Inferior parietal cortex (tissue), 1 donor: ENCODE results near the gene CHST11.

Experiments used
- DNase-seq: peaks from one replicate; pipeline ENCODE4 v3.0.0-alpha.2; 2016; ENCODE audit errors: extremely low spot score

CHST11 gene

DNA sequence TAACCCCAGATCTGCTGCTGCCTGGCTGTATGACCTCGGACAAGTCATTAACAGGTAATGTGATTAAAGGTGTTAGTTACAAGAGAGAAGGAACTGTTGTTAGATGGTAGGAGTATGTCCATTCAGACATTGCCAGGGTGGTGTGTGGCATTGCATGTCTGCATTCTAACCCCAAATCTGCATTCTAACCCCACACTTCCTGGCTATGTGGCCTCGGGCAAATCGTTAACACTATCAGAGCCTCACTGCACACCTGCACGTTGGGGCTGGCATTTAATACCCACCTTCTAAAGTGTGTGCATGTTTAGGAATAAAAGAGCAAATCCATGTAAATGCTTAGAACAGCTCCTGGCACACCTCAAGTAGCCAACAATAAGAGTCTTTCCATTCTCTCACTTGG, 46.4 kb downstream of the CHST11 start:
- DNase-seq: no peak

- no peak for DNase-seq
These were observed 47.4 kb downstream of the CHST11 start for GRCh38 chr12:104504146-104504545.

- no peak for DNase-seq
These were observed 48.5 kb downstream of the CHST11 start for GRCh38 chr12:104505095-104505818.

DNA sequence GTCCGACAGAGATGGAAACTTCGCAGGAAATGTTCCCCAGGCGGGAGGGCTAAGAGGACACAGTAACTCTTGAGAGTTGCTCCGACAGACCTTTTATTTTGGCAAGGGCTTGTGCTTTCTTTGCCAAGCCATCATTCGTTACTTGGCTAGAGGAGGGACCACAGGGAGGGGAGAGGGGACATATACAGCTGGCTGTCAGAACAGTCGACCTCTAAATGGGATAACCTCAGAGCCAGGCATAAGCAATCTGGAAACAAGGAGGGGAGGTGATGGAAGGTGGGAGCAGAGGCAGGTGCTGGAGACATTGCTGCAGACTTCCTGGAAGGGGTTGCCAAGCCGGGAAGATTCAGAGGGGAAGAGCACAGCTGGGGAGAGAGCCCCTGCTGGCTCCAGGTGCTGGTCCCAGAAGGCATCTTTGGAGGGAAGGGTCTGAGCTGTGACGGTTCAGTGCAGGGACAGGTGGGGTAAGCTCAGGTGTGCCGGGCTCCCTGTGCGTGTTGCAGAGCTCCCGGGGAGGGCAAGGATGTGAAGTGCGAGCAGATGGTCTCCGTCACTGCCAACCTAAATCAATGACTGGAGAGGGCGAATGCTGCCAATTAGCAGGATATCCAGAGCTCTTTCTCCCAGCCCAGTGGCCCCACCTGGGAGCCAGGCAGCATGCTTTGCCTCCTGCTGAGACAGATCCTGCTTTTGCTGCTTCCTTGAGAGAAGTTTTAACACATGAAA, 50.1 kb downstream of the CHST11 start:
- no peak for DNase-seq

DNA sequence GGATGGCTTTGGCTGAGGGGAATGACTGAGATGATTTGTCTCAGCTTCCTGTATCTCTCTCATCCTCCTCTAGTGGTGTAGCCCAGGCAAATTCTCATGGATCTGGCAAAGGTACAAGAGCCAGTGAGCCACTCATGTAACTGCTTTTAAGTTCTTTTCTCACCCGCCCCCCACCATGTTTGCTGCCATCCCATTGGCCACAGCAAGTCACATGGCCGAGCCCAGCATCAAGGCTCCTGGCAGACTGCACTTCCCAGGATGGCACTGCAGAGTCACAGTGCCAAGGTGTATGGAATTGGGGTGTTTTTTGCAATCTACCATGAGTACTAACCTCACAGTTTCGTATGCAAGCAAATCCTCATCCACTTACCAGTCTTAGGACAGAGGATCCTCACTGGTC, 50.9 kb downstream of the CHST11 start:
- DNase-seq: no peak

- DNase-seq: no peak
These were observed 52.2 kb downstream of the CHST11 start for GRCh38 chr12:104508752-104509446.

DNA sequence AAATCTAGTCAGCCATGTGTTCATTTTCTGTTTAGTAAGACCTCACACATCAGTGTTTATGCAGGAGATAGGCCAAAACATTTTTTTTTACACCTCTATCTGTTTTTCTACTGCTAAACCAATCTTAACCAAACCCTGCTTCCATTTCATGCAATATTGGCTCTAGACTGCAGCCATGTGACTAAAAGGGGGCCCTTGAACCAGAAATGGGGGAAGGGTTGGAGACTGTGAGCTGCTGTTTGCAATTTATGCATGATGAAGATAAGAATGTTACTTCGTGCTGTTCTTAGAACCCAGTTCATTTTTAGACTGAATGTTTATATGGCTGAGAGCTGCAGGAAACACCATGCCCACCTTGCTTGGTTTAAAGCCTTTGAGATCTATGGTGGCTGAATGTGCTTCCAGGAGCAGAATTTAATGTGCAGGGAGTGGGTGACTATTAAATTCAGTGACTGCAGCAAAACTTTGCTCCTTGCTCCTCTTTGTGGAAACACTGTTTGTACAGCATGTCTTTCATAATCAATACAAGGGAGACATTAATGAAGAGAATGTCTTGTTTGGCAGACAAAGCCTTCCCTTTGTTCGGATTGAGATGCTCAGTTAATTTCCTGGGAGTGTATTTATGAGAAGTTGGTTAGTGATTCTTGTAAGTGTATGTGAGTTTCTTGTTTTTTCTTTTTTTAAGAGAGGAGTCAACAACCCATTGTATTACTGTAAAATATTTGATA, 53.6 kb downstream of the CHST11 start:
- DNase-seq: no peak

GRCh38 chr12:104510873-104511440, 54.2 kb downstream of the CHST11 start:
- DNase-seq: no peak

- DNase-seq: no peak
These were observed 56.9 kb downstream of the CHST11 start for GRCh38 chr12:104513681-104514080.

DNA sequence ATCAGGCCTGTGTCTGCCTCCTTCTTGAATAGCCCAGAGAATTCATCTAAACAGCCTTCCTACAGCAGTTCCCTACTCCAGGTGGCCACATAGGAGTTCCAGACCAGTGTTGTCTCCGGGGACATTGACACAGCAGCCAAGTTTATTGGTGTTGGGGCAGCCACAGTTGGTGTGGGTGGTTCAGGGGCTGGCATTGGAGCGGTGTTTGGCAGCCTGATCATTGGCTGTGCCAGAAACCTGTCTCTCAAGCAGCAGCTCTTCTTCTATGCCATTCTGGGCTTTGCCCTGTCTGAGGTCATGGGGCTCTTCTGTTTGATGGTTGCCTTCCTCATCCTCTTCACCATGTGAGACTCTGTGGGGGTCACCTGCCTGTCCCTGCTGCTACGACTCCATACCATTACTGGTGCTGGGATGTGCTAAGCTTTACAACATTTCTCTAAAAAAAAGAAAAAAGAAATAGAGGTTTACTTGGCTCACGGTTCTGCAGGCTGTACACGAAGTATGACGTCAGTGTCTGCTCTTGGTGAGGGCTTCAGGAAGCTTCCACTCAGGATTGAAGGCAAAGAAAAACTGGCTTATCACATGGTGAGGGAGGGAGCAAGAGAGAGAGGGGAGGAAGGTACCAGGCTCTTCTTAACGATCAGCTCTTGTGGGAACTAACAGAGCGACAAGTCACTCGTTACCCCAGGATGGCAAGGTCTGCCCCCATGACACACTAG, 57.5 kb downstream of the CHST11 start:
- DNase-seq: no peak

- no peak for DNase-seq
These were observed 59.2 kb downstream of the CHST11 start for GRCh38 chr12:104515899-104516298.

DNA sequence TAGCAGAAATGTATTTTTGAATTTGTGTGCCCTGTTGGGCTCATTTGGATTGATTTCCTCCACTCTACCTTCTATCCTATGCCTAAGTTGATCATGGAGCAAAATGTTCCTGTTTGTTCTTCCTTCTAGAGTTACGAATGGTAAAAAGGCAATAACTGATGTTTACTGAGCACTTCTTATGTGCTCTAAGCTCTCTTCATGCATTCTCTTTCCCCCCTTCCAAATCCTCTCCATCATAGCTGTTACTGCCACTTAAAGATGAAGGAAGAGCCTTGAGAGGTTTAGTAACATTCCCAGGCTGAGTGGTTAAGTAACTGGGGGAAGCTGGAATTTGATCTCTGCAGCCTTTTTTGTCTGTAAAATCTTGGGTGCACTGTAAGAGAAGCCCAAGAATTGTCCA, 60.1 kb downstream of the CHST11 start:
- no peak for DNase-seq

- DNase-seq: no peak
These were observed 61.1 kb downstream of the CHST11 start for GRCh38 chr12:104517880-104518279.

DNA sequence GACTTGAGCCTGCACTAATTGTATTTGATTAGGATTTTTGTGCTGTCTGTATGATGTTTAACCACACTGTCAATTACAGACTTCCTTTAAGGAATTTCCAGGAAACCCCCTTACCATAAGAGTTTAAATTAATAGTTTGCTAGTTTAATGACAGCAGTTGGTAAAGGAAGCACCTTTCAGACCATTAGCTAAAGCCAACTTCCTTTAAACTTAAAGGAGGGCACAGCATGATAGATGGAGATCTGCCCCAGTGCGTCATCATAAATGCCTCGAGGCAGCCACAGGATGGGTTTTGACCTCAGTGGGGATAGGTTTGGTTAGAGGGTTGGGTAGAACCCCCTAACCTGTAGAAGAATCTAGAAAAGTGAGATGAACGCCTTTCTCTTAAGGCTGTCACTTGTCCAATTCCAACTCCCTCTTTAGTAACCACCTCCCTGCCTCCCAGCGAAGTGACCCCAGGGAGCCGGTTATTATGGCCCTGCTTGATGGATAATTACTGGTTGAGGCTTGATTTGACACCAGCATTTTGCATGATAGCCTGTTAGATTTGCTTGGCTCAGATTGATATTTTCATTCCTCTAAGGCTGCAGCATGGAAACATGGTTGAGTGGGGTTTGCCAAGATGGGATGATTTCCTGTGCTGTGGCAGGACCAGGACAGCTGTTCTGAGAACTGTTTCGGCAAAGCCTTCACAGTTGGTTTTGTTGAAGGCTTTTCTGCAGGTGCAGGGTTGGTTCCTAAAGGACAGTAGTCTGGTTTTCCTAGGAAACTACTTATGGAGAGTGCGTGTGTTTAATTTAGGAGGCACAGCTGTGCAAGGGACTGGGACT, 62.7 kb downstream of the CHST11 start:
- no peak for DNase-seq

DNA sequence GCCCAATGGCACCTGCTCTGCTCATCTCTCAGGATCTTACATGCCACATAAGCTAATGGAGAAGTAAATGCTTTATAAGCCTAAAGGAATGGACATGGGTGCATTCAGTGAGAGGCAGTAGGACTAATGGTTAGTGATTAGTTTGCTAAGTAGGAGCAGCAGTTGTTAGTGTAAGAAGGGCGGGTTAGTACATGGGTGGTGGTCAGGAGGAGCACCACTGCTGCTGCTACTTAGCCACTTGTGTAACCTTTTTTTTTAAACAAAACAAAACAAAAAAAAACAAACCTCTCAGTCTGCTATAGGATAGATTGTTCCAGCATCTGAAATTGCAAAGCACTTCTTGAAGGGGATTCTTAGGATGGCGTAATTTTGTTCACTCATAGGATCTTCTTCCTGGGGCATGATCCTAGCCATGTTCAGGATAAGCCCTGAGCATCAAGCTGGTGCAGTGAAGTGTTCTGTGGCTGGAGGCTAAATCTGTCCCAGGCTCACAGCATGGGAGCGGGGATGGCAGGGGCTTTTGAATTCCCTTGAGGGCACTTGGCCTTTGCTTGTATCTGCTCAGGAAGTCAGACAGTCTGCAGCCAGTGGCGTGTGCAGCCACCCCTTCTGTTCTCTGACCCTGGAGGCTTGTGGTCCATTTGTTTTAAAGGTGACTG, 63.6 kb downstream of the CHST11 start:
- DNase-seq: no peak

GRCh38 chr12:104521731-104522130, 65.0 kb downstream of the CHST11 start:
- DNase-seq: no peak

GRCh38 chr12:104522985-104523722, 66.4 kb downstream of the CHST11 start:
- no peak for DNase-seq

GRCh38 chr12:104524034-104524832, 67.5 kb downstream of the CHST11 start:
- no peak for DNase-seq
